Dermis microvascular lymphatic vessel endothelial cell (primary cell): Measurements from ENCODE around the gene COL4A5. TPM values are rescaled to one million over a fixed set of nuclear protein-coding genes. Genes with fewer than 3 reads are reported as not detected.

ENCODE experiments used
- DNase-seq, 2 donors: peaks; one replicate each; pipeline versions ENCODE4 v3.0.0 to v3.0.0-alpha.2; 2010; ENCODE audit warnings: low read depth in 2 of 2
- total RNA-seq: library from RNA; depleted of rRNA; stranded (reverse); fragments of >200 nt; gene quantifications from 2 replicates; pipeline ENCODE4 v1.2.1, GENCODE V29; 2014

COL4A5 gene
- total RNA-seq, 1 donor from 2014 or later: 30.7 TPM

DNA sequence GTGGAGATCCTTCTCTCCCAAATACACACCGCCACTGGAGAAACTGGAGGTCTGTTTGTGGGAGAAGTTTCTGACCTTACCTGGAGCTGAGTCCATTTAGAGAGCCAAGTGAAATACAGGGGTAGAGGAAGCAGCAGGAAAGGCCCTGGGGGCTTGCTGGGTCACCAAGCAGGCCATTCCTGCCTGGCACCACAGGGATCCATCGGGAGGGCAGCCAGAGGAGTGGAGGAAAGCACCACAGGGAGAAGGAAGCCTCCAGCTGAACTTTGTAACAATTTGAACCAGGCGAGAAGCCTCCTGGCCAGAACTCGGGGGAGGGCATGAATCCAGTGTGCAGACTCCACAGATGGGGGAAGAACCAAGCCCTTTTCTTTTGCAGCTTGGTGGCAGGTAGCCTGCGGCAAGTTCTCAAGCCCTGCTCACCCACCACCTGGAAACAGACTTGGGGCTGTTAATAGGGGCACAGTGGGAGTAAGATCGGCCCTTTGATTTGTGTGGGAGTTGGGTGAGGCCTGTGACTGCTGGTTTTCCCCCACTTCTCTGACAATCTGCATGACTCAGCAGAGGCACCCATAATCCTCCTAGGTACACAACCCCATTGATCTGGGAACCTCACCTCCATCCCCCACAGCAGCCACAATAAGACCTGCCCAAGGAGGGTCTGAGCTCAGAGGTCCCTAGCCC, 202.1 kb downstream of the COL4A5 start:
- DNase-seq: no peak

DNA sequence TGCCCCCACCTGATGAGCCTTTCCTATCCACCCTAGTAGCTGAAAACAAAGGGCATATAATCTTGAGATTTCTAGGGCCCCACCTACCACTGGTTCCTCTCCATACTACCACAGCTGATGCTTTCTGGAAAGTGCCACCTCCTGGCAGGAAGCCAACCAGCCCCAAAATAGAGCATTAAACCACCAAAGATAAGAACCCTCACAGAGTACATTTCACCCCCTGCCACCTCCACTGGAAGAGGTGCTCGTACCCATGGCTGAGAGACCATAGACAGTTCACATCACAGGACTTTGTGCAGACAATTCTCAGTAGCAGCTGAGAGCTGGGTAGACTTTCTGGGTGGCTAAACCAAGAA, 202.6 kb downstream of the COL4A5 start:
- no peak for DNase-seq

DNA sequence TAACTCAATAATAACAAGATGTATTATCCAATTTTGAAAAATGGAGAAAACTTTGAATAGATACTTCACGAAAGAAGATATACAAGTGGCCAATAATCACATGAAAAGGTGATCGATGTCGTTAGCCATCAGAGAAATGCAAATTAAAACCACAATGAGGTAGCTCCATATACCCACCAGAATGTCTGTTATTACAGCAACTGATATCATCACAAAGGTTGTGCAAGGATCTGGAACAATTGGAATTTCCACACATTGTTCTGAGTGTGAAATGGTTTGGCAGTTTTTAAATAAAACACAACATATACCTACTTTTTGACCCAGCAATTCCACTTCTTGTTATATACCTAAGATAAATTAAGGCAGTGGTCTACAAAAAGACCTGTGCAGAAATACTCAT, 225.1 kb downstream of the COL4A5 start:
- peak in 1 of 2 donors; percentile 24 for DNase-seq

DNA sequence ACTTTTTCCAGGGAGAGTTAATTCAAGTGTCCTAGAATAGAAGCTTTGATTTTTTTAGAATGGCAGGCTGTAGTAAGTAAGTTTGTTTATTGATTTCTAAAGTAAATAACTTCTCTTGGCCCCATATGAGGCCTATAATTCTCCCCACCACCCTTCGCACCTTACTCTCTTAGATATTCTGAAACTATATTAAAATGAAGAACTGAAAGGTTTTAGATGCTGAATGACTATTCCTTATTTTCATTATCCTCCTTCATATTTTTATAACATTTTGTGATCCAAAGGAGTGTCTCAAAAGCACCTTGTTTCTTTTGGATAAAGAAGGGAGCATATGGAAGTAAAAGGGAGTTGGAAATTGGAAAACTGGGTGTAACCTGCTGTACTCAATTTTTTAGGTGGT, 226.5 kb downstream of the COL4A5 start:
- DNase-seq: no peak

DNA sequence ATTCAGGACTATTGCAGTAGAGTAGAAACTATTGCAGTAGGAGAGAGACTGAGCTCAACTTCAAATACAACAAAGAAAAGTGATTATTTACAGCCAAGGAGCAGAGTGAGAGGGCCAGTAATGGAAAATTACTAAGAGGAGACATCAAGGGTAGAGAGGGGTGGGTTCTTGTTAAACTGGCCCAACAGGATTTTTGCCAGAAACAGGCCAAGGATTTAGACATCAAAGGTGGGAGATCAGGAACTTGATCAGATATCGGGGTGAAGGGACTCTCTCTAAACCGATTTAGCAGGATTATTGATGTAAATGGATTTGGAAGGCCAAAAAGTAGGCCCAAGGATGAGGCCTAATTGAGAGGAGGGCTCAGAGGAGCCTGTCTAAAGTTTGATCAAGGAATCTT, 231.9 kb downstream of the COL4A5 start:
- DNase-seq: no peak

DNA sequence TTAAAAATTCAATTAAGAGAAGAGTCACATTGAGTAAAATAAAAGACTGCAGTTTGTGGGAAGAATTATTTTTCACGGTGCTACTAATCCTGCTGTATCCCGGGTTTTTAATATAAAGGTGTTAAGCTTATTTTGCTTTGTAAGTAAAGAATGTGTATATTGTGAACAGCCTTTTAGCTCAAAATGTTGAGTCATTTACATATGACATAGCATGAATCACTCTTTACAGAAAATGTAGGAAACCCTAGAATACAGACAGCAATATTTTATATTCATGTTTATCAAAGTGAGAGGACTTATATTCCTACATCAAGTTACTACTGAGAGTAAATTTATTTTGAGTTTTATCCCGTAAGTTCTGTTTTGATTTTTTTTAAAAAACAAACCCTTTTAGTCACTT, 257.1 kb downstream of the COL4A5 start:
- no peak for DNase-seq

DNA sequence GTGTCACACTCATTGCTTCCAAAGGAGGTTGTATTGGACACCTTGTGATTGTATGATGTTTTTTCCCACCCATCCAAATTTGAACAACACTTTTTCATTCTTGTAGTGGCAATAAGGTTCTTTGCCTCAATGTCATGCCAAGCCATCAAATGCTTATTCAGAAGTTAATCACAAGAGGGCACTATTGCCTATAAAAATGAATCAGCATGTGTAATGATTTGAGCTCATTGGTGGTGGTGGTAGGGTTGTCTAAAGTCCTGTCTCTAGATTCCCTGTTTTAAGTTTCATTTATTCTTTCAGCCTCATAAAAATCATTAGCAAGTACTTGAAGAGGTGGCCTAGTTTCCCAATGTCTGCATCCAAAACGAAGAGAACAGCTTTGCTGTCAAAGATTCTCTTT, 259.7 kb downstream of the COL4A5 start:
- DNase-seq: peak; percentile 20 to 37

DNA sequence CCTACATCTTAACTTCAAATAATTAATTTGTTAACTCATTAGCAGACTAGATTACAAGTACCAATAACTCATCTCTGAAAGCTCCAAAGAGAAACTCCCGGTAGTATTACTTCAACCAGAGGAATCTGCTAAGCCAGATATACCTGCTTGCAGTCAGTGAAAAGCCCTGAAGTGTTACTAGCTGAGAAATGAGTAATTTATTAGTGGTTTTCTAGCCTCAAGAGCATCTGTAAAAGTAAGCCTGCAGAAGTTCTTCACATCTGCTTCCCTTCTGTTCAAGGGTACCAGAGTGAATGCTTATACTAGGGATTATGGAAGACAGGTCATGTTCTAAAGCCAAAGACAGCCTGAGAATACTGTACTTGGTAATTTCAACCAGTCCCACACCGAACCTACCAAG, 262.0 kb downstream of the COL4A5 start:
- DNase-seq: no peak

DNA sequence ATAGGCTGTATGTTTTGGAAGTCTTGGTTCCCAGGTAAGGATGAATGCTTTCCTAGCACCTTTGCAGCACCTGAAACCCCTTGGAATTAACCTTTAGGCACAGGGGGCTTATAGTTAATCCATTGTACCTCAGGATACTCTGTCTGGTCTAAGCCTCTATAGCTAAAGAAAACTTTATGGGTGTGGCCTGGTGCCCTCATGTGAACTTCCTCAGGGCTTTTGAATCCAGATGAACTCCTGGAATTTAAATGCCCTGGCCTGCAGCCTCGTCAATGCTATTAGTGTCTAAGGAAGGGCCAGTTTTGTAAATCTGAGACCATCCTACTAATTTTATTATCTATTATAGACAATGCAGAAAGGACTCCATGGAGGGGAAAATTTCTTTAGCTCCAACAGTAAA, 262.9 kb downstream of the COL4A5 start:
- DNase-seq: no peak

DNA sequence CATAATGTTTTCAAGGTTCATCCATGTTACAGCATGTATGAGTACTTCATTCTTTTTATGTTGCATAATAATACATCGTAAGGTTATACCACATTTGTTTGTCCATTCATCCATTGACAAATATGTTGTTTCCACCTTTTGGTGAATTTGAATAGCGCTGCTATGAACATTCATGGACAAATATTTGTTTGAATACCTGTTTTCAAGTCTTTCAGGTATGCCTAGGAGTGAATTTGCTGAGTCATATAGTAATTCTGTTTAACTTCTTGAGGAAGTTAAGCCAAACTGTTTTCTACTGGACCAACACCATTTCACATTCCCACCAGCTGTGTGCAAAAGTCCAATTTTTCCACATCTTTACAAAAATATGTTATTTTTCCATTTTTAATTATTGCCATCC, 265.2 kb downstream of the COL4A5 start:
- no peak for DNase-seq

DNA sequence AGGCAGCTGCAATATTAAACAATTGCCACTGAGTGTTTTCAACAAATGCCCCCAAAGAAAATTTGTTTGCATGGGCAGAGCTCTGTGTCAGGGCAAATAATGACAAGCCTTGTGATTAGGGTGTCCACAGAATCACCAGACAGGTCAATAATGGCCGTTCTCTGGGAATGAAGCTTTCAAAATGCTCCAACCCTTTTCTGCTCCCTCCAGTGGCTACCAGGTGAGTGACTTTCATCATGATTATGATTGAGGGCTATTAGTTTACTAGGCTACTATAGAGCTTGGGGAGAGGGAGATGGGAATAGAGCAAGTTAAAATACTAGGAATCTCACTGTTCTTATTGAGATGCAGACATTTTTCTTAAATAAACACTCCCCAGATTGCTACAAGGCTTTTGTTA, 273.2 kb downstream of the COL4A5 start:
- DNase-seq: no peak

DNA sequence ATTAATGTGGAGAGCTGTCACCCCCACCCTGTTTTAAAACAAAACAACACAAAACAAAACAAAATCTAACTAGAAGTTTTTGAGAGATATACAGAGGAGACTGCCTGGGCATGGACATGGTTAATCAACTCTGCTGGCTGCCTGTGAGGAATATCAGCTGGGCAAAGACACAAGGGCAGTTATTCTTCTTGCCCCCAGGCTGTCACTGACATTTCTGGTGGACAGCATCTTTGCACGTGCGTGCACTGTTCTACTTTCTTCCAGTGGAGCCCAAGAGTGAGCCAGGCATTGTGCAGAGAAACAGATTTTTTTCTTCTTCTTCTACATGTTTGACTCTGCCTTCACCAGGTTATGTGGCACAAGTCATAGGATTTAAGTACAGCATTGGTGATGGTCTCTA, 282.9 kb downstream of the COL4A5 start:
- no peak for DNase-seq

DNA sequence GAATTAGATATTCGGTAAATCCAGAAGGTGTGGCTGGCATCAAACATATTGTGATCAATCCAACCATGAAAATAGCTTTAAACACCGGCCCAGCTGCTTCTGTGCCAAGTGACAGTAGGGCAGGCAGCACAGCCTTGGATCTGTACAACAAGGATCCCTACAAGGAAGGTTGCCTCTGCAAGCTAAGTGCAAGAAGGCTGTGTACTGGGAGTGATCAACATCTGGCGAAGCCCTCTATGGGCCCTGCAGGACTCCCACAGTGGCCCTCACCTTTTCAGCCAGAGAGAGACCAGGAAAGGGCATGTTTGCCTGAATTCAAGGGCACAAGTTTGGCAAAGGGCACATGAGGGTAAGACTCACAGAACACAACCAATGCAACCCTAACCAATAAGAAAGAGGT, 287.1 kb downstream of the COL4A5 start:
- DNase-seq: no peak

DNA sequence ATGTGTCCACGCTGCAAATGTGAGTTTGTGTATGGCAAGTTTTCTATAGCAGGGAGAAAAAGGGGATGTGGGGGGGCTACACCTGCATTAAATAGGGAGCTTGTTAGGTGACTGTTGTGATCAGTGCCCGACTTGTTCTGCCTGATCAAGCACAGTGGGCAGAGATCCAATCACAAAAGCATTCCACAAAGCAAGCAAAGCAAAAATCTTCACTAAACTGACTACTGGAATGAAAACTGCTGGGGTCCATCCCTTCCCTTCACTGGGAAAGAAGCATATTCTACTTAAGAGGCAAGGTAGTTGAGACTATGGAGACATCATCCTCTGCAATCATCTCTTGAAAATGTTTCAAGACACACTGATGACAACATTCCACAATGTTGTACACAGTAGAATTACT, 291.5 kb downstream of the COL4A5 start:
- no peak for DNase-seq

DNA sequence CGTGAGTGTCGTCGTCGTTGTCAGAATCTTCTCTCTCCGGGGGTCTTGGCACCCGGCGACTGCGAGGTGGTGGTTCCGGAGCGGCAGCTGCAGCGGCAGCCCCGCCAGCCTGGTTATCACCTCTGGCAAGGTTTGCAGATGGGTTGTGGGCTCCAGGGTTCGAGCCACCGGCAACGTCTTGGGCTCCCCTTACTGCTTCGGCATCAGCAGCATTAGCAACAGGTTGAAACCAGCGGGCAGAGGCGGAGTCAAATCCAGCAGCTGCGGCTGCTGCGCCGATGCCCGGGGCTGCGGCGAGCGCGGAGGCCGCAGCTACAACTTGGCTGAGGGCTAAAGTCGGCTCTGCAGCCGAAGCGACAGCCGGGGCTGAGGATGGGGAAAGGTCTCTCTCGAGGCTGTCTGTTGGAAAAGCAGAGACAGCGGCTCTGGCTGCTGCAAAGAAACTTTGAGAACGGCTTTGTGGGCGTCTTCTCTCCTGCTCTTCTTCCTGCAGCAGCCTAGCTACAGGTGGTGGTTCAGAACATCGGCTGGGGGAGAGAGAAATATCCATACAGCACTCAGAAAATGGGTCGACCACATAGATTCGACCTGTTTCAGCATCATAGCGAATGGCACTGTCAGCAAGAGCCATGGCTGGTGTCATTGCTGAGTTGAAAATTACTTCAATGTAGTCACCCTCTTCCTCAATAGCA, 293.1 kb downstream of the COL4A5 start:
- DNase-seq: no peak

DNA sequence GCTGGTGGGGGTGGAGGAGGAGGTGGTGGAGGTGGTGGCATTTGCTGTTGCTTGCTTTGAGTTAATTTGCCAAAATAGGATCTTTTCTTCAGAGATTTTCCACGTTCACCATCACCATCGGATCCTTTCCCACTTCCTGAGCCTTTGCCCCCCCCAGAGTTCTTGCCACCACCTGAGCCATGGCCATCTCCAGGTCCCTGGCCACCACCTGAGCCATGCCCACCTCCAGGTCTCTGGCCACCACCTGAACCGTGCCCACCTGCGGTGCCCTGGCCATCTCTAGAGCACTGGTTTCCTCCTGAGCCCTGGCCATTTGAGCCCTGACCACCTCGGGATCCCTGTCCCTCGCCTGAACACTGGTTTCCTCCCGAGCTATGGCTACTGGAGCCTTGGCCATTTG, 294.8 kb downstream of the COL4A5 start:
- DNase-seq: no peak

DNA sequence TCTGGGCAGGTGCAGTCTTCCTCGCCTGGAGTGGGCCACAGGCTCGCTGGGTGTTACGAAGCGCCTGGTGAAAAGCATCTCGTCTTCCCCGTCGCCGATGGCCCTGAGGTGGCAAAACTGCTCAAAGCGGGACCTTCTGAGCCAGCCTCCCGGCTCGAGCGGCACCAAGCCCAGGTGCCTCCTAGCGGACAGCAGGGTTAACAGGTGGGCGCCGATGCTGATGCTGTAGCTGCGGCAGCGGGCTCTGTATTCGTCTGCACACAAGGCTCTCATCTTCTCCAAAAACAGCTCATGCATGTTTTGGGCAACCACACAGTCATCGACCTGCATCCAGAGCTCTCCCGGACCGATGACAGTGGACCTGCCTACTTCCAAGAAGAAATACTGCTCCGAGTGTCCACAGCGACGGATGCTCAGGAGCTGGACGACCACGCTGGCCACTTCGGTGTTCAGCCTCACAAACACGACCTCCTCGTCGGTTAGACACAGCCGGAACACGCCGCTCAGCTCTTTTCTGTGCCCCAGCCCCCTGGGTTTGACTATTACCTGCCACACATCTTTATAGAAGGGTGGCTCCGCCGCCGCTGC, 295.5 kb downstream of the COL4A5 start:
- DNase-seq: no peak

DNA sequence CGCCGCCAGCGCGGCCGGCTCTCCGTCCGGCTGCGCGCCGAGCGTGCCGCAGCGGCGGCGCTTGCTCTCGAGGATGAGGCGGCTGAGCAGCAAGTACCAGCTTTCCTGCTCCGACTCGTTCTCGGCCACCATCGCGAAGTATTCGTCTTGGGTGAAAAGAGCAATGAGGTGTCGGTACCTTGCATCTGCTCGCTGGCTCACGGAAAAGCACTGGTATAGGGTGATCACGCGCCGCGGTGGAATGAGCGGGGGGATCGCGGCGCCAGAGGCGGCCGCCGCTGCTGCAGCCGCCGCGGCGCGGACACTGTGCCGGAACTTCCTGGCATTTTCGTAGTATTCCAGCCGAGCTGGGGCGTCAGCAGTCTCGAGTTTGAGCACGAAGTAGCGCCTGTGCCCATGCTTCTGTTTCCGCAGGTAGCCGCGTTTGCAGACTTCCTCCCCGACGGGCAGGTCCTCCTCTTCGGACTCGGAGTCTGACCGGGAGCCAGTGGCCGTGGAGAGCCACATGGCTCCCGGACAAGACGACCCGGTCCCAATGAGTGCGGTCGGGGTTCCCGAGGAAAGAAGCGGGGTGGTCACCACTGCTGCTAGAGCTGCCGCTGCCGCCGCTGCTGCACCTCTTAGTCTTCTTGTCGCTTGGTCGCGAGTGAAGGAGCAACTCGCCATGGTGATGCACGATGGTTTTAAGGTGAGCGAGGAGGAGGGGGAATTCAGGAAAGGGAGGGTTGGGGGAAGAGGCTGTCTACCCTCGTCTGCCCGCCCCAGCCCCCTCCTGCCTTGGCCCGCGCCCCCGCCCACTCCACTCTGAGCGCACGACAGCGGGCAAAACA, 296.3 kb downstream of the COL4A5 start:
- peak in 1 of 2 donors; percentile 8 for DNase-seq

DNA sequence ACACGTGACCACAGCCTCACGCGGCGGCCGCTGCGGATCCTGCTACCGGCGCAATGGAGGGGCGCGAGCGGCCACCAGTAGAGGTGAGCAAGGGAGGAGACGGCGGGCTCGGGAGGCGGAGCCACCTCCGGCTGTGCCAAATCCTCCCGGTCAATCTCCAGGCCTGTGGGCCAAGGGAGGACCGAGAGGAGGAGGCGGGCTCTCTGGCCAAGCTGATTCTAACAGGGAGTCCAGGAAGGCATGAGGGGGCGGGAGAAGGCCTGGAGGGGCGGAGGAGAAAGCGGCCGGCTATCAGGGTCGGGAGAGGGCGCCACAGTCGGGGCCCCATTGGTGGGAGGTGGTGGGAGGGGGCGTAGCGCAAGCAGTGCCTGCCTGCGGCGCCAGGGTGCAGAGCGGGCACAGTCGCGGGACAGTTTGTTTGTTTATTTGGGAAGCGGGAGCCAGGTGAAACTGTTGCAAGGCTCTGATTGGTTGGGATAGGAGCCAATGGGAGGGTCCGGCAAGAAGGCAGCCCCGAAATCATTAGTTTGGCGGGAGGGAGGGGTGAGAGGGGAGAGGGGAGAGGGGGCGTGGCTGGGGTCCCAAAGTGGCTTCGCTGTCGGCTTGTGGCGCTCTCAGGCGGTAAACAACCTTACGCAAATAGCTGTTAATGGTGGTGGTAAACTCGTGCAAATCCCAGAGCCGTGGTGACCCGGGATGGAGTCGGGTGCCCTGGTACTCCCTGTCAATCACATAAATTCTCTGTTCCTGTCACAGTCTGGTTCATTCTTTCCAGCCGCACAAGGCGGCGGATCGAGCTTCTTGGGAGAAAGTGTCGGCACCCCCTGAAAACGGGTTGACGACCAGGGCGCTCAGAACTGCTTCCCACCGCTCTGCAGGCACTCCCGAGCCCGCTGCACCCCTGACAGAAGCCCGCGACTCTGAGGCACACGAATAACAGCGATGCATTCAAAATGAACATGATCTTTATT, 297.2 kb downstream of the COL4A5 start, which contains the start of gene IRS4:
IRS4 (minus strand) TSS at position 55 of the 971 bp plus-strand sequence.
- DNase-seq: peak in 1 of 2 donors; percentile 28

DNA sequence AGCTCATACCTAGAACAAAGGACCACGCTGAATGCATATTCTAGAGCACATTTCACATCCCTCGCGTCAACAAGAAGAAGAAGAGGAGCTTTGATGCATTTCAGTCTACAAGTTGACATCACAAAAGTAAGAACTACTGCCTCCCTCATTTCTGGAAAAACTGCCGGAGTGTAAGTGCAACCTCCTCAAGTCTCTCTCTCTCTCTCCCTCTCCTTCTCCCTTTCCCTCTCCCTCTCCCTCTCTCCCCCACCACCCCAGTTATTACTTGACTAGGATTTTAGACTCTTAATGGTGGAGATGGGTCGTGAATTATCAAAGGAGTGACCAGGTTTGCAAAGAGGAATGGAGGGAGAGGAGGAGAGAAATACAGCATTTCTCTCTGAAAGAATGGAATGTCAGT, 298.1 kb downstream of the COL4A5 start:
- no peak for DNase-seq

DNA sequence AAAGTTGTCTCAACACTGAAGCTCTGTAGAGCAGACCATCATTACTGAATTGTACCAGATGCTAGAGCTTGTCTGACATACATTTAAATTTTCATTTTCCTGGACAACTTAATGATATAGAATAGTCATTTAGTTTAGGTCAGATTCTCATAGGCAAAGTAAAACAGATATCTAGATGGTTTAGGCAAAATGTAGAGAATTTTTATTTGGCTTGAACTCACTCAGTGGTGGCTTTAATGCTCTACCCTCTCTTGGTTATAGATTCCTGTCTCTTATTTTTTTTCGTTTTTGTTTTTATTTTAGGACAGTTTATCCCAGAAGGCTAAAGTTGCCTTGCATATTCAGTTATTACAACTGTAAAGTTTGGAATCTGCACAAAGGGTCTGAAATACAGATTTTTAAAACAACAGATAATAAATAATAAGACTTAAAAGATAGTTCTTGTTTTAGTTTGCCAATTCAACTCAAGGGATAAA, 300.7 kb downstream of the COL4A5 start:
- no peak for DNase-seq
